HCT116 (cell line): ENCODE data around the gene TPRG1L.

Experiments used
- CBX3 ChIP-seq: IDR thresholded peaks from 2 replicates; pipeline ENCODE4 v1.6.1; 2012; ENCODE audit warnings: low read depth
- CTCF ChIP-seq, 3 experiments: fragments of 200-600 bp in 1 of 3; sonication (generic) in 1 of 3; IDR thresholded peaks in 2 of 3; conservative IDR thresholded peaks in 1 of 3; 2 replicates each; pipeline ENCODE4 v1.5.1; 2012 to 2017; ENCODE audit warnings: low read depth in 2 of 3, low read length in 2 of 3, antibody characterized with exemption in 1 of 3, borderline replicate concordance in 1 of 3, control low read depth in 1 of 3, mild to moderate bottlenecking in 1 of 3, mixed read lengths in 1 of 3, mixed run types in 1 of 3, moderate library complexity in 1 of 3; ENCODE audit not compliant: insufficient read depth in 1 of 3
- EGR1 ChIP-seq: IDR thresholded peaks from 2 replicates; pipeline ENCODE4 v1.6.1; 2012; ENCODE audit warnings: low read depth
- EZH2phosphoT487 ChIP-seq: fragments of 200-600 bp; IDR thresholded peaks from 2 replicates; pipeline ENCODE4 v1.6.1; 2018; ENCODE audit warnings: antibody characterized with exemption, borderline replicate concordance
- MAX ChIP-seq: IDR thresholded peaks from 2 replicates; pipeline ENCODE4 v1.6.1; 2012
- POLR2A ChIP-seq: IDR thresholded peaks from 2 replicates; pipeline ENCODE4 v1.7.0; 2011; ENCODE audit warnings: borderline replicate concordance; ENCODE audit not compliant: insufficient read depth, insufficient read length; ENCODE audit errors: extremely low read depth
- POLR2AphosphoS5 ChIP-seq: IDR thresholded peaks from 2 replicates; pipeline ENCODE4 v1.6.1; 2011; ENCODE audit warnings: mild to moderate bottlenecking, low read depth, low read length, moderate library complexity
- RAD21 ChIP-seq: IDR thresholded peaks from 2 replicates; pipeline ENCODE4 v1.6.1; 2012; ENCODE audit warnings: low read depth, mild to moderate bottlenecking
- YY1 ChIP-seq: IDR thresholded peaks from 2 replicates; pipeline ENCODE4 v1.6.1; 2011; ENCODE audit warnings: low read length, low read depth, moderate library complexity, mild to moderate bottlenecking; ENCODE audit not compliant: insufficient replicate concordance; ENCODE audit errors: extremely low read depth
- TF ChIP-seq, protein P1 (sequence below): IDR thresholded peaks from 2 replicates; pipeline ENCODE4 v1.6.1; 2012; ENCODE audit warnings: low read depth

DNA sequence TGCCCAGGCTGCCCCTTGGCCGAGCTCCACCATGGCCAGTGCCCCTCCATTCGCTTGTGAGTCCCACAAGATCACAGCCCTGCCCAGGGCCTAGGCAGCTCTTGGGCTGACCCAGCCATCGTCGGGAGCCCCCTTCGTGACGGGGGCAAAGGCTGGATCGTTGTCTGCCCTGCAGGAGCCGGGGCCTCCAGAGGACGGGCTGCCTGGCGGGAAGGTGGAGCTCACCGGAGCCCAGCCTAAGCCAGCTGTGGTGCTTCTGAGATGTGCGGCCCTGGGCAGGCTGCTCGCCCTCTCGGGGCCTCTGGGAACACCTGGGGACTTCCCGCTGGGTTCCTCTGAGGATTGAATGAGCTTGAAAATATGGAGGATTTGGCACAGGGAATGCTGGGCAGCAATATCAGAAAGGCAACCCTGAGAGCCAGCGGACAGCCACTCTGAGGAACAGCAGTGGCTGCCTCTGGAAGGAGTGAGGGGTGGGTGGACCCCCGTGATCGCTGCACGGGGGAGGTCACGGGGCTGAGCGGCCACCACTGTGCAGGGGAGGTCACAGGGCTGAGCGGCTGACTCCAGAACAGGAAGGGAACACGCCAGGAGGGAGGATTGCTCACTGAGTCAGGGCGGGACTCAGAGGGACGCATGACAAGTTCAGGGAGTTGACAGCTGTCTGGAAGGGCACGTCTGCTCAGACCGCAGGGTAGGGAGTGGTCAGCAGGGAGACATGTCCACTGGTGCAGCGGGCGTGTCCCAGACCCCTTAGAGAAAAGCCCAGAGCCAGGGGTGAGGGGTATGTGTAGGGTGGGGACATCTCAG, 46.8 kb downstream of the TPRG1L start:
- no peak for TF ChIP-seq POLR2AphosphoS5
- no peak for TF ChIP-seq EGR1
- no peak for TF ChIP-seq CTCF (IDR thresholded peaks at IDR 0.05 in 2 of 3, conservative IDR thresholded peaks at IDR 0.05 in 1 of 3; ENCODE audit: borderline replicate concordance in 1 of 3, insufficient read depth in 1 of 3, low read depth in 2 of 3, low read length in 2 of 3)
- TF ChIP-seq POLR2A = no peak
- TF ChIP-seq YY1 = no peak
- no peak for TF ChIP-seq MAX
- TF ChIP-seq RAD21 = no peak
- no peak for TF ChIP-seq EZH2phosphoT487
- no peak for TF ChIP-seq CBX3
- TF ChIP-seq, protein P1, sequence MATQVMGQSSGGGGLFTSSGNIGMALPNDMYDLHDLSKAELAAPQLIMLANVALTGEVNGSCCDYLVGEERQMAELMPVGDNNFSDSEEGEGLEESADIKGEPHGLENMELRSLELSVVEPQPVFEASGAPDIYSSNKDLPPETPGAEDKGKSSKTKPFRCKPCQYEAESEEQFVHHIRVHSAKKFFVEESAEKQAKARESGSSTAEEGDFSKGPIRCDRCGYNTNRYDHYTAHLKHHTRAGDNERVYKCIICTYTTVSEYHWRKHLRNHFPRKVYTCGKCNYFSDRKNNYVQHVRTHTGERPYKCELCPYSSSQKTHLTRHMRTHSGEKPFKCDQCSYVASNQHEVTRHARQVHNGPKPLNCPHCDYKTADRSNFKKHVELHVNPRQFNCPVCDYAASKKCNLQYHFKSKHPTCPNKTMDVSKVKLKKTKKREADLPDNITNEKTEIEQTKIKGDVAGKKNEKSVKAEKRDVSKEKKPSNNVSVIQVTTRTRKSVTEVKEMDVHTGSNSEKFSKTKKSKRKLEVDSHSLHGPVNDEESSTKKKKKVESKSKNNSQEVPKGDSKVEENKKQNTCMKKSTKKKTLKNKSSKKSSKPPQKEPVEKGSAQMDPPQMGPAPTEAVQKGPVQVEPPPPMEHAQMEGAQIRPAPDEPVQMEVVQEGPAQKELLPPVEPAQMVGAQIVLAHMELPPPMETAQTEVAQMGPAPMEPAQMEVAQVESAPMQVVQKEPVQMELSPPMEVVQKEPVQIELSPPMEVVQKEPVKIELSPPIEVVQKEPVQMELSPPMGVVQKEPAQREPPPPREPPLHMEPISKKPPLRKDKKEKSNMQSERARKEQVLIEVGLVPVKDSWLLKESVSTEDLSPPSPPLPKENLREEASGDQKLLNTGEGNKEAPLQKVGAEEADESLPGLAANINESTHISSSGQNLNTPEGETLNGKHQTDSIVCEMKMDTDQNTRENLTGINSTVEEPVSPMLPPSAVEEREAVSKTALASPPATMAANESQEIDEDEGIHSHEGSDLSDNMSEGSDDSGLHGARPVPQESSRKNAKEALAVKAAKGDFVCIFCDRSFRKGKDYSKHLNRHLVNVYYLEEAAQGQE = no peak
